T-cell (primary cell): ENCODE measurements around the gene GOT1. TPM values are rescaled to one million over a fixed set of nuclear protein-coding genes. Genes with fewer than 3 reads are reported as not detected.

Experiments
- ATAC-seq, 4 experiments: fragments of 200-7000 bp in 3 of 4; fragments of 150-1000 bp in 1 of 4; cut with Tn5 transposase; replicated peaks in 1 of 4; 1 replicate in 3 of 4; 2 replicates in 1 of 4; pipeline ENCODE4 v1.10.0; 2021; ENCODE audit warnings: moderate library complexity in 3 of 4, mild to moderate bottlenecking in 2 of 4, moderate number of reproducible peaks in 1 of 4
- CTCF ChIA-PET, 2 donors: fragments of 300-600 bp; sonication (Branson Sonifier 250); formaldehyde crosslinking; loops; one replicate each; lab custom pipeline; 2022; ENCODE audit warnings: antibody characterized with exemption in 2 of 2; lab: Charles Lee
- POLR2A ChIA-PET, 2 donors: fragments of 300-600 bp; sonication (Branson Sonifier 250); formaldehyde crosslinking; loops; one replicate each; lab custom pipeline; 2022; ENCODE audit warnings: antibody characterized with exemption in 2 of 2; lab: Charles Lee
- DNase-seq, 35 experiments: peaks; one replicate each; pipeline versions ENCODE4 v3.0.0 to v3.0.0-alpha.2; 2013 to 2023
- H3K27ac ChIP-seq: one replicate; pipeline ENCODE4 v1.5.1; 2013; ENCODE audit warnings: low read length
- H3K27me3 ChIP-seq, 2 experiments: replicated peaks in 1 of 2; 1 replicate in 1 of 2; 2 replicates in 1 of 2; pipeline versions ENCODE4 v1.6.1 to v1.7.0; 2013; ENCODE audit warnings: low read length in 1 of 2, mixed read lengths in 1 of 2; ENCODE audit not compliant: control insufficient read depth in 2 of 2, insufficient read depth in 2 of 2; ENCODE audit errors: extremely low read depth in 1 of 2
- H3K36me3 ChIP-seq, 2 donors: 1 replicate in 1 of 2; 2 replicates in 1 of 2; pipeline versions ENCODE4 v1.6.1 to v1.7.0; 2013; ENCODE audit warnings: low read length in 1 of 2; ENCODE audit not compliant: control insufficient read depth in 2 of 2, insufficient read depth in 1 of 2; ENCODE audit errors: extremely low read depth in 1 of 2
- H3K4me1 ChIP-seq, 2 experiments: 1 replicate in 1 of 2; 2 replicates in 1 of 2; pipeline versions ENCODE4 v1.6.1 to v1.7.0; 2013; ENCODE audit warnings: low read length in 2 of 2, mixed read lengths in 1 of 2; ENCODE audit not compliant: insufficient read depth in 2 of 2, control insufficient read depth in 1 of 2; ENCODE audit errors: extremely low read depth in 1 of 2
- H3K4me3 ChIP-seq, 2 donors: 1 replicate in 1 of 2; 2 replicates in 1 of 2; pipeline versions ENCODE4 v1.5.1 to v1.7.0; 2013; ENCODE audit warnings: mild to moderate bottlenecking in 2 of 2, low read length in 1 of 2, moderate library complexity in 1 of 2; ENCODE audit not compliant: control insufficient read depth in 1 of 2; ENCODE audit errors: extremely low read depth in 1 of 2
- H3K9me3 ChIP-seq: 2 replicates; pipeline ENCODE4 v1.7.0; 2013
- H3K27ac Mint-ChIP-seq, 2 donors: one replicate each; pipeline ENCODE4 v1.8.0; 2020 to 2021; ENCODE audit warnings: mild to moderate bottlenecking in 2 of 2, mixed read lengths in 2 of 2
- H3K27me3 Mint-ChIP-seq, 2 donors: one replicate each; pipeline ENCODE4 v1.8.0; 2021 to 2022; ENCODE audit warnings: mixed read lengths in 2 of 2
- H3K36me3 Mint-ChIP-seq: one replicate; pipeline ENCODE4 v1.8.0; 2021; ENCODE audit warnings: mixed read lengths
- H3K4me1 Mint-ChIP-seq, 3 donors: one replicate each; pipeline ENCODE4 v1.8.0; 2020 to 2022; ENCODE audit warnings: mixed read lengths in 3 of 3, mild to moderate bottlenecking in 1 of 3
- H3K4me3 Mint-ChIP-seq, 3 donors: one replicate each; pipeline ENCODE4 v1.8.0; 2020 to 2022; ENCODE audit warnings: mild to moderate bottlenecking in 3 of 3, mixed read lengths in 3 of 3, moderate library complexity in 3 of 3
- H3K9me3 Mint-ChIP-seq, 3 donors: one replicate each; pipeline ENCODE4 v1.8.0; 2020 to 2022; ENCODE audit warnings: mixed read lengths in 3 of 3
- WGBS: methylation state at CpG from one replicate; pipeline ENCODE4 v1.1.5; 2013; ENCODE audit warnings: missing lambda C conversion rate; ENCODE audit not compliant: insufficient coverage; 5-methylcytosine and 5-hydroxymethylcytosine counted together
- total RNA-seq, 35 experiments: library from RNA in 6 of 35; stranded (reverse) in 6 of 35; fragments of 120-200 nt in 1 of 35; gene quantifications; one replicate each; pipeline versions ENCODE4 v1.2.1 to v1.2.4 and lab custom pipeline; 2013 to 2026

The GOT1 gene
- total RNA-seq, 5 donors from 2014 or later (not counting 1 experiment from before 2014, with no cell fraction given) = 4.5 to 12.9 (median 10.7) TPM

DNA sequence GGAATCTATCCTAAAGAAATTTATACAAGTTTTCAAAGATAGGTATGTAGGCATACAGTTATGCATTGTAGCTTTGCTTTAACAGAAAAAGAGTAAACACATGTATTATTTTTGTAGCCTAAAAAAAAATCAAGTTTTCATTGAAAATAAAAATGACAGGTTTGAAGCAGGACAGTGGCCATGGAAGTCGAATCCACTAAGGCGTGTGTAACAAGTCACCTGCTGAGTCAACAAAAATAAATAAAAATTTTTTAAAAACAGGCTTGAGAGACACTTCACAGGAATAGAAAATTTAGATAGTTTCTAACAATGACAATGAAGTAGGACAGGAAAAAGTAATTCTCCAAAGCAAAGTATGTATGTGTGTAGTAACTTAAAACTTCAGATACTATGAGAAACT, 8.5 kb upstream of the GOT1 start:
- Mint-ChIP-seq H3K4me1 (peaks cover 4 to 8% (median 5%) of the 10 kb centered on the region in 3 donors), H3K27ac (no peak overlapping the region), H3K9me3 (no peaks in the 10 kb centered on the region), H3K4me3 (no peak overlapping the region), H3K27me3 (no peaks in the 10 kb centered on the region), H3K36me3 (no peaks in the 10 kb centered on the region)
- Histone ChIP-seq H3K4me3 (no peak overlapping the region), H3K36me3 (no peaks in the 10 kb centered on the region), H3K27me3 (no peaks in the 10 kb centered on the region), H3K27ac (no peak overlapping the region), H3K9me3 (no peaks in the 10 kb centered on the region), H3K4me1 (no peaks in the 10 kb centered on the region)
- ATAC-seq (no peak), DNase-seq (no peak)
- WGBS = no CpG with 5 or more reads among the region's 2 CpGs
- ChIA-PET POLR2A (no interaction called here), CTCF (interaction anchor here (0.6 kb wide), 2 partner anchors 8 to 431 kb away, joined by 3 read pairs; partner anchors contain the start of gene GOT1 (in 1 of the 2))

DNA sequence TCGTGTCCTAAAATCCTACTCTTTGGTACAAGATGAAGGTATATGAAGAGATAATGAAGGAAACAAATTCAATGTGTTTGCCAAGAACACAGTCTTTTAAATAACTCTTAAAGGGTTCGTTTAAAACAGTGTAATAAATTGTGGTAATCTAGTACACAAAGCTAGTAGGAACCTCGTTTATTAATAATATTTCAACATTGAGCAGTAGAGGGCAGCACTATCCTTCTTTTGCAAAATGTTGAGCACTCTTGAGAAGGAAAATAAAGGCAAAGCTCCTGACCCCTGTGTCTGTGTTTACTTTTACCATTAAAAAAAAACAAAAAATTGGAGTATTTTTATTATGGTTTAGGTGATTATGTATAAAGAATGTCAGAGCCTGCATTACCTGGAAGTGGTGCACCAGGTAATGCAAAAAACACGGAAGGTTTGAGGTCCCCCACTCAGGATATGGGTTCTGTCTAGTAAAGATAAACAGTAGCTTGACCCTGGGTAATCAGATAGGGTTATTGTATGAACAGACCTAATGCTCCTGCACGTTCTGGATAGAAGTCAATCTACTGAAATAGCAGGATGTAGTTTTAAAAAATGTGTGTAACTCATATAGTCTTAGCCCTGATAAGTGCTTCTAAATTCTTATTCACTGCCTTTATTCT, 5.7 kb upstream of the GOT1 start:
- peaks cover 6 to 7% of the 10 kb centered on the region in 2 experiments for H3K4me1 ChIP-seq
- DNase-seq (peak in 1 of 35 experiments; percentile 61), ATAC-seq (peak in 3 of 4 experiments; percentile 45 to 61 (median 56))
- no peak overlapping the region for H3K4me3 ChIP-seq
- ChIA-PET CTCF (interaction anchor here (0.6 to 2.1 kb wide), 21 partner anchors 10 to 1302 kb away, joined by 3 to 16 read pairs (median 3); partner anchors contain the start of genes COX15 (in 1 of the 2), CUTC (in 1 of the 2), R3HCC1L (in 1 of the 2) and SLC25A28 (in 1 of the 2)), POLR2A (no interaction called here)
- H3K27me3 ChIP-seq = no peaks in the 10 kb centered on the region
- Mint-ChIP-seq H3K4me3 (no peak overlapping the region), H3K9me3 (no peaks in the 10 kb centered on the region), H3K4me1 (peaks cover 20 to 27% (median 21%) of the 10 kb centered on the region in 3 donors), H3K36me3 (no peaks in the 10 kb centered on the region), H3K27ac (no peak overlapping the region), H3K27me3 (no peaks in the 10 kb centered on the region)
- 90% methylated on average over 1 of the region's 5 CpGs for WGBS
- no peaks in the 10 kb centered on the region for H3K36me3 ChIP-seq
- no peaks in the 10 kb centered on the region for H3K9me3 ChIP-seq
- no peak overlapping the region for H3K27ac ChIP-seq

DNA sequence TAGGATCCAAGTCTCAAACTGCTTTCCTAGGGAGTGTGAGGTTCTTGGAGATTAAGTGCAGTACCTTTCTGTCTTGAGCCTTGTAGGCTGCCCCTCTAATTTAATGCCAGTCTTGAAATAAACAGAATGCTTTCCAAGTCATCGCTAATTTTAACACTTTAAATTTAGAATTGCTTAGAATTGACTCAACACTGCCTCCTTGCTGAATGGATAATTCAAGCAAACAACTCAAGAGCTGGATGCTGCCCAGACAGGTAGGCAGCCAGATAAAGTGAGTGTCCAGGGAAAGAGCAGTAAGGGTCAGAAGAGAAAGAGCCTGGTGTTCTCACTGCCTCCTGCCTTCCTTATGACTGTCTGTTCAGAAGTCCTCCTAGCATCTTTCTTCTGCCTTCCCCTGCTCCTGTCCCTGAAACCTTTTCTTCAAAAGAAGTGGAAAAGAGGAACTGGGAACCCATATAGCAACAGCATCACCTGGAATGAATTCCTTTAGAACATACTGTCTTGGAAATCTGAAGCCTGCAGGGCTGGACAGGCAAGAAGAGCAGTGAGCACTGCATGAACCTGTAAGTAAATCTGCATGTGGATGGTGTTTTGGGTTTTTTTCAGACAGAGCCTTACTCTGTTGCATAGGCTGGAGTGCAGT, 3.1 kb upstream of the GOT1 start:
- Histone ChIP-seq H3K27me3 (no peaks in the 10 kb centered on the region), H3K4me3 (no peak overlapping the region), H3K4me1 (peaks cover 13 to 18% of the 10 kb centered on the region in 2 experiments), H3K9me3 (no peaks in the 10 kb centered on the region), H3K36me3 (no peaks in the 10 kb centered on the region), H3K27ac (no peak overlapping the region)
- H3K27me3 Mint-ChIP-seq = no peaks in the 10 kb centered on the region
- ATAC-seq (no peak), DNase-seq (no peak)
- peaks cover 39 to 48% (median 40%) of the 10 kb centered on the region in 3 donors for H3K4me1 Mint-ChIP-seq
- ChIA-PET POLR2A (no interaction called here), CTCF (no interaction called here)
- H3K9me3 Mint-ChIP-seq = no peaks in the 10 kb centered on the region
- H3K36me3 Mint-ChIP-seq = no peaks in the 10 kb centered on the region
- no CpG with 5 or more reads among the region's 1 CpG for WGBS
- H3K4me3 Mint-ChIP-seq = no peak overlapping the region
- H3K27ac Mint-ChIP-seq = no peak overlapping the region

GRCh38 chr10:99432881-99433280, 2.5 kb upstream of the GOT1 start:
- ATAC-seq (no peak), DNase-seq (no peak)
- no peaks in the 10 kb centered on the region for H3K36me3 ChIP-seq
- ChIA-PET POLR2A (no interaction called here), CTCF (no interaction called here)
- Mint-ChIP-seq H3K4me3 (no peak overlapping the region), H3K27ac (no peak overlapping the region), H3K4me1 (peaks cover 39 to 48% (median 40%) of the 10 kb centered on the region in 3 donors), H3K9me3 (no peaks in the 10 kb centered on the region), H3K36me3 (no peaks in the 10 kb centered on the region), H3K27me3 (no peaks in the 10 kb centered on the region)
- no peak overlapping the region for H3K27ac ChIP-seq
- H3K9me3 ChIP-seq = no peaks in the 10 kb centered on the region
- H3K27me3 ChIP-seq = no peaks in the 10 kb centered on the region
- peaks cover 13 to 18% of the 10 kb centered on the region in 2 experiments for H3K4me1 ChIP-seq
- H3K4me3 ChIP-seq = no peak overlapping the region
- WGBS = 100% methylated on average over 2 of the region's 6 CpGs

GRCh38 chr10:99432047-99432446, 1.6 kb upstream of the GOT1 start:
- Mint-ChIP-seq H3K4me3 (peak overlapping the region; percentile 60 to 96 (median 93)), H3K9me3 (no peaks in the 10 kb centered on the region), H3K4me1 (peaks cover 39 to 50% (median 40%) of the 10 kb centered on the region in 3 donors), H3K27me3 (no peaks in the 10 kb centered on the region), H3K27ac (peak overlapping the region; percentile 9 to 49), H3K36me3 (no peaks in the 10 kb centered on the region)
- no CpG with 5 or more reads among the region's 4 CpGs for WGBS
- H3K9me3 ChIP-seq = no peaks in the 10 kb centered on the region
- no peak overlapping the region for H3K27ac ChIP-seq
- no peaks in the 10 kb centered on the region for H3K27me3 ChIP-seq
- DNase-seq (no peak), ATAC-seq (no peak)
- peaks cover 13 to 18% of the 10 kb centered on the region in 2 experiments for H3K4me1 ChIP-seq
- H3K4me3 ChIP-seq = no peak overlapping the region
- CTCF ChIA-PET = no interaction called here
- H3K36me3 ChIP-seq = no peaks in the 10 kb centered on the region
- POLR2A ChIA-PET = no interaction called here

DNA sequence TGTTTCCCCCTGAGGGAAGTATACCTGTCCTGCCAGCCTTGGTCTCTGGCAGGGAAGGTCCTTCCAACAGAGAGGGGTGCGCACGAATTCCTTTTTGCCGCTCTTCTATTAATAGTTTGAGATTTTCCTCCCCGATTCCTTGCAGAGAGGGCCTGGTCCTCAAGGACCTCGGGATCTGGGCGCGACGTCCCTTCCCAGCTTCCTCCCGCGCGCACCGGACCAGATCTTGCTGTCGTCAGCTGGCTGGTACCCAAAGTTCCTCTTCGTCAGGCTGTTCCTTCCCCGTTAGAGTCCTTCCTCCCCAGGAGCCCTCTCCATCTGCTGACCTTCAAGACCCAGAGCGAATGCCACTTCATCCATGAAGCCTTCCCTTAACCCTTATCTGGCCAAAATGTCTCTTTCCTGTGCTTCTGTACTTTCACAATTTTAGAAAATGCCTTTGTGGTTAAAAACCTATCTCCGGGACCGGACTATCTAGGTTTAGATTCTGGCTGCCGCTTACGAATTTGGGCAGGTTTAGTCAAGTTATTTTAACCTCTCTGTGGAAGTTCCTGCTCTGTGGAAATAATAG, 851 bp upstream of the GOT1 start:
- peak overlapping the region; percentile 67 for H3K27ac ChIP-seq
- Mint-ChIP-seq H3K9me3 (no peaks in the 10 kb centered on the region), H3K27ac (peak overlapping the region; percentile 87 to 93), H3K36me3 (no peaks in the 10 kb centered on the region), H3K4me1 (peaks cover 38 to 47% (median 39%) of the 10 kb centered on the region in 3 donors), H3K4me3 (peak overlapping the region; percentile 93 to 99 (median 96)), H3K27me3 (no peaks in the 10 kb centered on the region)
- DNase-seq (peak in 8 of 35 experiments; percentile 0 to 27 (median 3)), ATAC-seq (no peak)
- POLR2A ChIA-PET = no interaction called here
- peak overlapping the region; percentile 75 to 86 for H3K4me3 ChIP-seq
- 3% methylated on average over 20 of the region's 20 CpGs for WGBS
- no peaks in the 10 kb centered on the region for H3K27me3 ChIP-seq
- H3K4me1 ChIP-seq = peaks cover 13 to 18% of the 10 kb centered on the region in 2 experiments
- H3K9me3 ChIP-seq = no peaks in the 10 kb centered on the region
- no peaks in the 10 kb centered on the region for H3K36me3 ChIP-seq
- CTCF ChIA-PET = interaction anchor here in 1 of 2 donors (0.7 to 1.2 kb wide), 4 partner anchors 8 to 776 kb away, joined by 3 to 4 read pairs (median 4); no protein-coding TSS in a partner anchor
